Amygdala (tissue), 56 donors: ENCODE results near the gene KEL.

Experiments used
- DNase-seq, 56 donors: peaks; one replicate each; lab custom pipeline; 2025; lab: John Stamatoyannopoulos, UW

Gene KEL

GRCh38 chr7:142901426-142902259 is 60.5 kb downstream of the KEL start:
- DNase-seq = no peak

GRCh38 chr7:142899661-142900060 is 62.5 kb downstream of the KEL start:
- DNase-seq = no peak

- no peak for DNase-seq
These were observed 63.6 kb downstream of the KEL start for GRCh38 chr7:142898377-142899170.

- DNase-seq = no peak
These were observed 64.5 kb downstream of the KEL start for GRCh38 chr7:142897691-142898090.

- no peak for DNase-seq
These were observed 65.3 kb downstream of the KEL start for GRCh38 chr7:142896741-142897379.

GRCh38 chr7:142896151-142896550 is 66.0 kb downstream of the KEL start:
- no peak for DNase-seq

GRCh38 chr7:142894985-142895593 is 67.1 kb downstream of the KEL start:
- no peak for DNase-seq

- no peak for DNase-seq
These were observed 67.8 kb downstream of the KEL start for GRCh38 chr7:142894112-142894984.

GRCh38 chr7:142892951-142893350 is 69.2 kb downstream of the KEL start:
- DNase-seq = no peak

GRCh38 chr7:142891490-142892082 is 70.6 kb downstream of the KEL start:
- no peak for DNase-seq
